Panc1 (cell line): ENCODE measurements around the gene DENND11.

Experiments used
- POLR2AphosphoS5 ChIP-seq: IDR thresholded peaks from 2 replicates; pipeline ENCODE4 v1.6.1; 2012; ENCODE audit warnings: mild to moderate bottlenecking, low read depth, low read length, moderate library complexity
- SIN3A ChIP-seq: IDR thresholded peaks from 2 replicates; pipeline ENCODE4 v1.6.1; 2012; ENCODE audit warnings: low read depth, mild to moderate bottlenecking, low read length, moderate library complexity, borderline replicate concordance; ENCODE audit not compliant: insufficient read depth
- TCF7L2 ChIP-seq: IDR thresholded peaks from 2 replicates; pipeline ENCODE4 v1.6.1; 2011; ENCODE audit warnings: mild to moderate bottlenecking, low read depth, low read length, inconsistent platforms
- TF ChIP-seq, protein P1 (sequence below): fragments of 450-650 bp; IDR thresholded peaks from 2 replicates; pipeline ENCODE4 v1.5.1; 2017; ENCODE audit warnings: mild to moderate bottlenecking
- TF ChIP-seq, protein P2 (sequence below), 2 experiments: IDR thresholded peaks; 2 replicates each; pipeline ENCODE4 v1.6.1; 2011 to 2012; ENCODE audit warnings: low read depth in 2 of 2, control low read depth in 1 of 2, low read length in 1 of 2, mild to moderate bottlenecking in 1 of 2, moderate library complexity in 1 of 2; ENCODE audit not compliant: insufficient read depth in 1 of 2

DNA sequence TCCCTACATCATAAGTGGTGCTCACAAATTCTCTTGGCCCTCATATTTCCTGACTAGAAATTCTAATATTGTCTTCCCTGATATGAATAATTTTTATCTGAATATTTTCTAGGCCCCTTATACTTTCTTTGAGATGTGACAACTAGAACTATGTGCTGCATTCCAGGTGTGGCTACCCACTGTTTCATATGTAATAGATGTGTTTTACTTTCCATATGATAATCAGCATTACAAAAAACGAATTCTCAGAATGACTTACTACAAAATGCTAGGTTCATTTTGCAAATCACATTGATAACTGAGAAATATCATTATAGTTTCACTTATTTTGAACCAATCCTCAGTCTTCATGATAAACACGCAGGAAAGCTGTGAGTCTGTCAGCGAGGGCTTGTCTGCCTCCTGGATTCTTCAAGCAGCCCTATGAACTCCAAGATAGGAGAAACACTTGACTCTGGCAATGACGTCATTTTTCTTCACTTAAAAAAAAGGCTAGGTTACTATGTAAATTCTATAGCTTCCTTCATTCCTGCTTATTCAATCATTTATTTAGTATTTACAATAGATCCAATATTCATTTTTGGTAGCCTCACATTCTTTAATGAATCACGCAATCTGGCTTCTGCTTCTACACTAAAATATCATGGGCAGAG is 10.8 kb upstream of the DENND11 start:
- TF ChIP-seq, protein P1, sequence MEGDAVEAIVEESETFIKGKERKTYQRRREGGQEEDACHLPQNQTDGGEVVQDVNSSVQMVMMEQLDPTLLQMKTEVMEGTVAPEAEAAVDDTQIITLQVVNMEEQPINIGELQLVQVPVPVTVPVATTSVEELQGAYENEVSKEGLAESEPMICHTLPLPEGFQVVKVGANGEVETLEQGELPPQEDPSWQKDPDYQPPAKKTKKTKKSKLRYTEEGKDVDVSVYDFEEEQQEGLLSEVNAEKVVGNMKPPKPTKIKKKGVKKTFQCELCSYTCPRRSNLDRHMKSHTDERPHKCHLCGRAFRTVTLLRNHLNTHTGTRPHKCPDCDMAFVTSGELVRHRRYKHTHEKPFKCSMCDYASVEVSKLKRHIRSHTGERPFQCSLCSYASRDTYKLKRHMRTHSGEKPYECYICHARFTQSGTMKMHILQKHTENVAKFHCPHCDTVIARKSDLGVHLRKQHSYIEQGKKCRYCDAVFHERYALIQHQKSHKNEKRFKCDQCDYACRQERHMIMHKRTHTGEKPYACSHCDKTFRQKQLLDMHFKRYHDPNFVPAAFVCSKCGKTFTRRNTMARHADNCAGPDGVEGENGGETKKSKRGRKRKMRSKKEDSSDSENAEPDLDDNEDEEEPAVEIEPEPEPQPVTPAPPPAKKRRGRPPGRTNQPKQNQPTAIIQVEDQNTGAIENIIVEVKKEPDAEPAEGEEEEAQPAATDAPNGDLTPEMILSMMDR: no peak
- TF ChIP-seq, protein P2, sequence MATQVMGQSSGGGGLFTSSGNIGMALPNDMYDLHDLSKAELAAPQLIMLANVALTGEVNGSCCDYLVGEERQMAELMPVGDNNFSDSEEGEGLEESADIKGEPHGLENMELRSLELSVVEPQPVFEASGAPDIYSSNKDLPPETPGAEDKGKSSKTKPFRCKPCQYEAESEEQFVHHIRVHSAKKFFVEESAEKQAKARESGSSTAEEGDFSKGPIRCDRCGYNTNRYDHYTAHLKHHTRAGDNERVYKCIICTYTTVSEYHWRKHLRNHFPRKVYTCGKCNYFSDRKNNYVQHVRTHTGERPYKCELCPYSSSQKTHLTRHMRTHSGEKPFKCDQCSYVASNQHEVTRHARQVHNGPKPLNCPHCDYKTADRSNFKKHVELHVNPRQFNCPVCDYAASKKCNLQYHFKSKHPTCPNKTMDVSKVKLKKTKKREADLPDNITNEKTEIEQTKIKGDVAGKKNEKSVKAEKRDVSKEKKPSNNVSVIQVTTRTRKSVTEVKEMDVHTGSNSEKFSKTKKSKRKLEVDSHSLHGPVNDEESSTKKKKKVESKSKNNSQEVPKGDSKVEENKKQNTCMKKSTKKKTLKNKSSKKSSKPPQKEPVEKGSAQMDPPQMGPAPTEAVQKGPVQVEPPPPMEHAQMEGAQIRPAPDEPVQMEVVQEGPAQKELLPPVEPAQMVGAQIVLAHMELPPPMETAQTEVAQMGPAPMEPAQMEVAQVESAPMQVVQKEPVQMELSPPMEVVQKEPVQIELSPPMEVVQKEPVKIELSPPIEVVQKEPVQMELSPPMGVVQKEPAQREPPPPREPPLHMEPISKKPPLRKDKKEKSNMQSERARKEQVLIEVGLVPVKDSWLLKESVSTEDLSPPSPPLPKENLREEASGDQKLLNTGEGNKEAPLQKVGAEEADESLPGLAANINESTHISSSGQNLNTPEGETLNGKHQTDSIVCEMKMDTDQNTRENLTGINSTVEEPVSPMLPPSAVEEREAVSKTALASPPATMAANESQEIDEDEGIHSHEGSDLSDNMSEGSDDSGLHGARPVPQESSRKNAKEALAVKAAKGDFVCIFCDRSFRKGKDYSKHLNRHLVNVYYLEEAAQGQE (IDR thresholded peaks at IDR 0.05; ENCODE audit: insufficient read depth in 1 of 2, low read depth in 2 of 2, low read length in 1 of 2): no peak
- TF ChIP-seq POLR2AphosphoS5 (no peak), TCF7L2 (no peak), SIN3A (no peak)
